Lower lobe of right lung (tissue), 2 donors: Measurements from ENCODE around the gene GLMP. TPM values are rescaled to one million over a fixed set of nuclear protein-coding genes. Genes with fewer than 3 reads are reported as not detected.

Source experiments
- ATAC-seq, 2 donors: fragments of 200-7000 bp; cut with Tn5 transposase; one replicate each; pipeline ENCODE4 v1.9.1; 2020 to 2022; ENCODE audit warnings: mild to moderate bottlenecking in 2 of 2, moderate library complexity in 2 of 2
- DNase-seq: peaks from one replicate; pipeline ENCODE4 v3.0.0-alpha.2; 2020
- H3K27ac ChIP-seq: fragments of 200-600 bp; one replicate; pipeline ENCODE4 v1.8.0; 2022
- H3K27me3 ChIP-seq: fragments of 200-600 bp; one replicate; pipeline ENCODE4 v1.8.0; 2022; ENCODE audit warnings: low read depth
- H3K36me3 ChIP-seq: fragments of 200-600 bp; one replicate; pipeline ENCODE4 v1.8.0; 2022; ENCODE audit warnings: mild to moderate bottlenecking
- H3K4me1 ChIP-seq: fragments of 200-600 bp; one replicate; pipeline ENCODE4 v1.8.0; 2022
- H3K4me3 ChIP-seq: fragments of 200-600 bp; one replicate; pipeline ENCODE4 v1.8.0; 2022; ENCODE audit warnings: mild to moderate bottlenecking
- H3K9me3 ChIP-seq: fragments of 200-600 bp; one replicate; pipeline ENCODE4 v1.8.0; 2022
- intact Hi-C: fragments of 100-400 bp; cut with DNase I; formaldehyde crosslinking; loops from one replicate; pipeline ENCODE4 v1.11.0; 2022
- total RNA-seq: library from RNA; stranded (reverse); fragmentation: NEBNext Ultra II Directional; extraction: Animal tissue kit (Norgen Biotek cat#: 25700); gene quantifications from one replicate; pipeline ENCODE4 v1.2.1, GENCODE V29; 2021
- TF ChIP-seq, protein P1 (sequence below): fragments of 200-600 bp; IDR thresholded peaks from one replicate; pipeline ENCODE4 v1.8.0; 2022; ENCODE audit warnings: antibody characterized with exemption, mild to moderate bottlenecking
- donor health status: DM: no; HTN: yes; CAD: no; lungs with severe emphysema.

GLMP gene
- total RNA-seq, 1 donor from 2014 or later: 53.7 TPM

DNA sequence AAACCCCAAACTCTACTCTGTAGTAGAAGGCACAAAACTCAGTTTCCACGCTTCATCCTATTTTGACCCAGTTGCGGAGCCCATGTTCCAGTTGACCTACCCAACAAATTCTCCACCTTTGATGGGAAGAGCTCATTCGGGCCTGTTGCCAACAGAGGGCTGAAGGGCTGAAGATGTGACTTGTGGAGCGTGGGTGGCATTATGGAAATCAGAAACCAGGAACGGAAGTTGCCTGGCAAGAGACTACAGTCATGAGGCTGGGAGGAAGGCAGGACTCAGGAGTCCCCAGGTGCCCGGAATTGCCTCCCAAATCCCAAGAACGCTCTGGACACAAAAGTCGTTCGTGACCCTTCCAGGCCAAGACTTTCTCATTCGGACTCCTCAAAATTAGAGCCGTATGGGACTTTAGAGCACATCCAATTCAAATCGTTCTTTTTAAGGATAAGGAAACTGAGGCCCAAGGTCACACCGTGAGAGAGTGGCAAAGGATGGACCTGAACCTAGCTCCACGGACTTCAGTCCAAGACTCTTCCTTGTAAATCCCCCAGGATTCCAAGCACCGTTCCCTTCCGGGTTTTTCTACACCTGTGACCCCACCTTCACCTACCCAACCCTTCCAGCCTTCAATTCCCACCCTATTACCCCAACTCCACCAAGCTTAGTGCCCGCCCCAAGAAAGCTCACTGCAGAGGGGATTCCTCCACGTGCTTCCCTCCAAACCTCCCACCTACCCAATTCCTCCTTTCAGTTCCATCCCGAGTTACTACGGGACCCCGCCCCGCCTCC lies 13.6 kb downstream of the GLMP start:
- DNase-seq: no peak
- H3K4me3 ChIP-seq: peak overlapping the region; percentile 89
- no peaks in the 10 kb centered on the region for H3K9me3 ChIP-seq
- H3K36me3 ChIP-seq: peaks cover 30% of the 10 kb centered on the region
- H3K27ac ChIP-seq: peak overlapping the region; percentile 89
- TF ChIP-seq, protein P1, sequence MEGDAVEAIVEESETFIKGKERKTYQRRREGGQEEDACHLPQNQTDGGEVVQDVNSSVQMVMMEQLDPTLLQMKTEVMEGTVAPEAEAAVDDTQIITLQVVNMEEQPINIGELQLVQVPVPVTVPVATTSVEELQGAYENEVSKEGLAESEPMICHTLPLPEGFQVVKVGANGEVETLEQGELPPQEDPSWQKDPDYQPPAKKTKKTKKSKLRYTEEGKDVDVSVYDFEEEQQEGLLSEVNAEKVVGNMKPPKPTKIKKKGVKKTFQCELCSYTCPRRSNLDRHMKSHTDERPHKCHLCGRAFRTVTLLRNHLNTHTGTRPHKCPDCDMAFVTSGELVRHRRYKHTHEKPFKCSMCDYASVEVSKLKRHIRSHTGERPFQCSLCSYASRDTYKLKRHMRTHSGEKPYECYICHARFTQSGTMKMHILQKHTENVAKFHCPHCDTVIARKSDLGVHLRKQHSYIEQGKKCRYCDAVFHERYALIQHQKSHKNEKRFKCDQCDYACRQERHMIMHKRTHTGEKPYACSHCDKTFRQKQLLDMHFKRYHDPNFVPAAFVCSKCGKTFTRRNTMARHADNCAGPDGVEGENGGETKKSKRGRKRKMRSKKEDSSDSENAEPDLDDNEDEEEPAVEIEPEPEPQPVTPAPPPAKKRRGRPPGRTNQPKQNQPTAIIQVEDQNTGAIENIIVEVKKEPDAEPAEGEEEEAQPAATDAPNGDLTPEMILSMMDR: no peak
- ATAC-seq: peak; percentile 21 to 51
- H3K27me3 ChIP-seq: no peaks in the 10 kb centered on the region
- H3K4me1 ChIP-seq: peaks cover 29% of the 10 kb centered on the region
- intact Hi-C loops: no loop called here

DNA sequence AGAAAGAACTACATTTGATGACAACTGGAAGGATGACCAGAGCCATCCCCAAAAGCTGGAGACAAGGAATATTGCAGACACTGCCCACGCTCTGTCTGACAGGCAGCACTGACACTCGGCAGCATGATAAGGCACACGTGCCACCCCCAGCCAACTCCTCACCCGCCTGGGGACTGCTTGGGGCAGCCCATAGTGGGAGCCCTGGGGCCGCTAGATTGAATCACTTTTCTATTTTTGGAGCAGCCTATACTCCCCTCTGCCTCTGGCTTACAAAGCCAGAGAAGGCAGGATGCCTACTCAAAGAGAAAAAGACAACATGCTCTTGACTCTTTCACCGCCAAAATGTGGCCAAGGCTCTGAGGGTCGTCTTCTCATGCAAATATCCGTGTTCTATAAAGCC lies 14.2 kb downstream of the GLMP start:
- H3K4me1 ChIP-seq: peaks cover 32% of the 10 kb centered on the region
- no peaks in the 10 kb centered on the region for H3K9me3 ChIP-seq
- H3K4me3 ChIP-seq: peak overlapping the region; percentile 89
- no peak for ATAC-seq
- no peaks in the 10 kb centered on the region for H3K27me3 ChIP-seq
- no peak for DNase-seq
- TF ChIP-seq, protein P1: no peak
- H3K27ac ChIP-seq: no peak overlapping the region
- peaks cover 36% of the 10 kb centered on the region for H3K36me3 ChIP-seq
- intact Hi-C loops: no loop called here

DNA sequence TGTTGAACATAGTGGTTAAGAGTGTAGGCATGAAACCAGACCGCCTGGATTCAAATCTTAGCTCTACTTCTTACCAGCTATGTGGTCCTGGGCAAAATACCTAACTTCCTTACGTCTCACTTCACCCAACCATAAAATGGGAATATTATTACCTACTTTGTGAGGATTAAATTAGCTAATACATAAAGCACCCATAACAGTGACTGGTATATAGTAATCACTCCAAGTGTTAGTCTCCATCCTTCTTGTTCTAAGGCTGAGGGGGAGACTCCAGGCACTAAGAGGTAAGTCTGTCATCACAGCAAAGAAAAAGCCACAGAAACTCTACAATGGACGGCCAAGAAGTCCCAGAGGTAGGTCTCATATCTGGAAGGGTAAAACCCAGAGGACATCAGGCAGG lies 15.6 kb downstream of the GLMP start:
- Histone ChIP-seq H3K27me3 (no peaks in the 10 kb centered on the region), H3K27ac (no peak overlapping the region), H3K4me1 (peaks cover 32% of the 10 kb centered on the region), H3K4me3 (no peak overlapping the region), H3K9me3 (no peaks in the 10 kb centered on the region), H3K36me3 (peaks cover 50% of the 10 kb centered on the region)
- TF ChIP-seq, protein P1: no peak
- intact Hi-C loops: no loop called here
- no peak for DNase-seq
- ATAC-seq: no peak

DNA sequence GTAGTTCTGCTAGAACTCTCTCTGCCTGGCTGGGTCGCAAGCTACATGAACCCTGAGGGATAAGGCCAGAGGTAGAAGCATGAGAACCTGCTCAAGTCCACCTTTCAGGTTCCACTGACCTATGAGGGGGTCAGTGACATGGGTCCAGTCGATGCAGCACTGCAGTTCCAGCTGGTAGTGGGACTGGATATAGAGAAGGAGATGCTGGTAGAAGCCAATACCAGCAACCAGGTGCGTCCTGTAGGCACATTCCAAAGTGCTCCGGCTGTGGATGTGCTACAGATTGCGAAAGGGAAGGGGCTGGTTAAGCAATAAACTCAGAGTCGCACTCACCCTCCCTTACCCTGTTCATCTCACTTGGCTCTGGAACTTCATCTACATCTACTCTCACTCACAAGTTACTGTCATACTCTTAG lies 18.5 kb downstream of the GLMP start:
- H3K27me3 ChIP-seq: no peaks in the 10 kb centered on the region
- ATAC-seq: peak; percentile 13 to 23
- no peaks in the 10 kb centered on the region for H3K9me3 ChIP-seq
- H3K36me3 ChIP-seq: peaks cover 79% of the 10 kb centered on the region
- H3K4me3 ChIP-seq: no peak overlapping the region
- H3K4me1 ChIP-seq: peaks cover 19% of the 10 kb centered on the region
- DNase-seq: no peak
- H3K27ac ChIP-seq: peak overlapping the region; percentile 3
- intact Hi-C loops: no loop called here
- TF ChIP-seq, protein P1: no peak

DNA sequence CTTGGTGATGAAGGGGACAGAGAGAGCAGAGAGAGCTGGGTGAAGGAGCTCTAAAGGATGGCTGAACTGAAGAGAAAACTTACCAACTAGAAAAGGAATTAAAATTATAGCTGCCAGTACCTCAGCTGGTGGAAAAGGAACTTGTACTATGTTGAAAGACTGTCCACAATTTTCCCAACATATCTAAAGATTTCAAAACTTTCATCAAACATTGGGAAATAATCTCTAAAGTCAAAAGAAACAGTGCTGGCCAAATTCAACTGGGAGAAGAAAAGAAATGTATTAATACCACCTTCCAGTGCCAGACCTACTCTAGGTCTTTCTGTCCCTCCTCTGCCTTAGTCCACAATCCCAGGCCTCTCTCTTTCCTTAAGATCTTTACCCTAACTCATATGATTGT lies 18.9 kb downstream of the GLMP start:
- Histone ChIP-seq H3K27me3 (no peaks in the 10 kb centered on the region), H3K4me3 (no peak overlapping the region), H3K4me1 (peaks cover 16% of the 10 kb centered on the region), H3K36me3 (peaks cover 83% of the 10 kb centered on the region), H3K27ac (peak overlapping the region; percentile 3), H3K9me3 (no peaks in the 10 kb centered on the region)
- no peak for DNase-seq
- intact Hi-C loops: no loop called here
- no peak for ATAC-seq
- TF ChIP-seq, protein P1: no peak
